ENCODE measurements around the gene SOX13.
"Not testable (repeated sequence)": the region's sequence is repeated elsewhere in the genome, so short reads cannot be mapped to it uniquely, and the experiment has no call there.

SOX13 gene

GRCh38 chr1:204087181-204087892, 14.4 kb downstream of the SOX13 start:
- no peak for DNase-seq (ENCODE audit: insufficient read length, low spot score)
- FAIRE-seq: no peak
- no peak for TF ChIP-seq POLR2A (IDR thresholded peaks at IDR 0.05; ENCODE audit: low read depth, low read length)

GRCh38 chr1:204087893-204088528, 15.1 kb downstream of the SOX13 start:
- FAIRE-seq (no peak), DNase-seq (ENCODE audit: insufficient read length, low spot score) (no peak)
- no peak for TF ChIP-seq POLR2A (IDR thresholded peaks at IDR 0.05; ENCODE audit: low read depth, low read length)

- FAIRE-seq (no peak), DNase-seq (ENCODE audit: insufficient read length, low spot score) (no peak)
- no peak for TF ChIP-seq POLR2A (IDR thresholded peaks at IDR 0.05; ENCODE audit: low read depth, low read length)
These were observed 15.7 kb downstream of the SOX13 start for GRCh38 chr1:204088596-204088995.

- FAIRE-seq (no peak), DNase-seq (ENCODE audit: insufficient read length, low spot score) (no peak)
- TF ChIP-seq POLR2A (IDR thresholded peaks at IDR 0.05; ENCODE audit: low read depth, low read length): no peak
These were observed 16.3 kb downstream of the SOX13 start for GRCh38 chr1:204089044-204089751.

GRCh38 chr1:204090132-204090531, 17.2 kb downstream of the SOX13 start:
- not testable (repeated sequence) for DNase-seq (ENCODE audit: insufficient read length, low spot score); FAIRE-seq

- DNase-seq (ENCODE audit: insufficient read length, low spot score) (no peak), FAIRE-seq (no peak)
- TF ChIP-seq POLR2A (IDR thresholded peaks at IDR 0.05; ENCODE audit: low read depth, low read length): no peak
These were observed 18.2 kb downstream of the SOX13 start for GRCh38 chr1:204091066-204091465.

- no peak for FAIRE-seq
- no peak for TF ChIP-seq POLR2A (IDR thresholded peaks at IDR 0.05; ENCODE audit: low read depth, low read length)
- DNase-seq (ENCODE audit: insufficient read length, low spot score): no peak
These were observed 18.9 kb downstream of the SOX13 start for GRCh38 chr1:204091787-204092312.

- FAIRE-seq (no peak), DNase-seq (ENCODE audit: insufficient read length, low spot score) (no peak)
- no peak for TF ChIP-seq POLR2A (IDR thresholded peaks at IDR 0.05; ENCODE audit: low read depth, low read length)
These were observed 19.9 kb downstream of the SOX13 start for GRCh38 chr1:204092632-204093420.

GRCh38 chr1:204093421-204093717, 20.5 kb downstream of the SOX13 start:
- TF ChIP-seq POLR2A (IDR thresholded peaks at IDR 0.05; ENCODE audit: low read depth, low read length): no peak
- DNase-seq (ENCODE audit: insufficient read length, low spot score): no peak
- FAIRE-seq: no peak

GRCh38 chr1:204093781-204094180, 20.9 kb downstream of the SOX13 start:
- no peak for TF ChIP-seq POLR2A (IDR thresholded peaks at IDR 0.05; ENCODE audit: low read depth, low read length)
- DNase-seq (ENCODE audit: insufficient read length, low spot score) (no peak), FAIRE-seq (no peak)

- TF ChIP-seq POLR2A (IDR thresholded peaks at IDR 0.05; ENCODE audit: low read depth, low read length): no peak
- no peak for DNase-seq (ENCODE audit: insufficient read length, low spot score)
- no peak for FAIRE-seq
These were observed 21.4 kb downstream of the SOX13 start for GRCh38 chr1:204094313-204094729.

- no peak for FAIRE-seq
- DNase-seq (ENCODE audit: insufficient read length, low spot score): no peak
- no peak for TF ChIP-seq POLR2A (IDR thresholded peaks at IDR 0.05; ENCODE audit: low read depth, low read length)
These were observed 22.1 kb downstream of the SOX13 start for GRCh38 chr1:204094856-204095634.

GRCh38 chr1:204096931-204097330, 24.0 kb downstream of the SOX13 start:
- TF ChIP-seq POLR2A (IDR thresholded peaks at IDR 0.05; ENCODE audit: low read depth, low read length): no peak
- DNase-seq (ENCODE audit: insufficient read length, low spot score) (no peak), FAIRE-seq (no peak)

All from H54 (cell line).